HepG2 (cell line): ENCODE results near the gene CKLF. TPM values are rescaled to one million over a fixed set of nuclear protein-coding genes. Genes with fewer than 3 reads are reported as not detected.
A peak's percentile ranks its signal among the peaks of the same experiment; 100 is the strongest.

ENCODE experiments used
- ATF7 ChIP-seq, 2 experiments: fragments of 450-650 bp in 1 of 2; sonication (generic) in 1 of 2; formaldehyde crosslinking in 1 of 2; IDR thresholded peaks; 2 replicates each; pipeline versions ENCODE4 v1.4.0 to v1.6.1; 2016 to 2020; ENCODE audit warnings: antibody characterized with exemption in 1 of 2, mild to moderate bottlenecking in 1 of 2, missing genetic modification reagents in 1 of 2
- CREB1 ChIP-seq, 2 experiments: fragments of 450-650 bp in 1 of 2; IDR thresholded peaks; 2 replicates each; pipeline ENCODE4 v1.6.1; 2016 to 2017; ENCODE audit warnings: control low read depth in 1 of 2, mild to moderate bottlenecking in 1 of 2, missing compliant biosample characterization in 1 of 2, missing genetic modification characterization in 1 of 2
- DBP ChIP-seq: sonication (generic); formaldehyde crosslinking; IDR thresholded peaks from 2 replicates; pipeline ENCODE4 v1.4.0; 2020; ENCODE audit warnings: missing genetic modification reagents; ENCODE audit errors: not compliant biosample characterization
- ESRRA ChIP-seq: sonication (generic); formaldehyde crosslinking; IDR thresholded peaks from 2 replicates; pipeline ENCODE4 v1.5.1; 2020; ENCODE audit warnings: mild to moderate bottlenecking, low read depth, missing genetic modification reagents
- HMGXB4 ChIP-seq, 2 experiments: sonication (generic) in 1 of 2; formaldehyde crosslinking in 1 of 2; IDR thresholded peaks; 2 replicates each; pipeline versions ENCODE4 v1.4.0 to v1.6.1; 2018 to 2020; ENCODE audit warnings: missing genetic modification reagents in 2 of 2, borderline replicate concordance in 1 of 2, low read depth in 1 of 2, mild to moderate bottlenecking in 1 of 2, missing biosample characterization in 1 of 2
- NFYB ChIP-seq: sonication (generic); formaldehyde crosslinking; IDR thresholded peaks from 2 replicates; pipeline ENCODE4 v1.4.0; 2020; ENCODE audit warnings: missing genetic modification reagents
- NFYC ChIP-seq: IDR thresholded peaks from 2 replicates; pipeline ENCODE4 v1.6.1; 2016; ENCODE audit warnings: missing genetic modification reagents, missing compliant biosample characterization
- PAF1 ChIP-seq: IDR thresholded peaks from 2 replicates; pipeline ENCODE4 v1.6.1; 2016; ENCODE audit warnings: missing genetic modification reagents, missing compliant biosample characterization
- RBFOX2 ChIP-seq: fragments of 200-400 bp; formaldehyde crosslinking; IDR thresholded peaks from 2 replicates; pipeline ENCODE4 v1.6.1; 2017; ENCODE audit warnings: low read depth, mild to moderate bottlenecking, low read length
- SP4 ChIP-seq: sonication (generic); formaldehyde crosslinking; IDR thresholded peaks from 2 replicates; pipeline ENCODE4 v1.8.1; 2023; ENCODE audit warnings: mild to moderate bottlenecking, missing genetic modification reagents
- SRSF1 ChIP-seq: fragments of 200-400 bp; formaldehyde crosslinking; optimal IDR thresholded peaks from 2 replicates; pipeline ENCODE3; 2017; ENCODE audit warnings: mild to moderate bottlenecking, low read depth, low read length, moderate library complexity
- TRIM22 ChIP-seq: fragments of 450-650 bp; IDR thresholded peaks from 2 replicates; pipeline ENCODE4 v1.6.1; 2017
- YEATS4 ChIP-seq: sonication (generic); formaldehyde crosslinking; IDR thresholded peaks from 2 replicates; pipeline ENCODE4 v1.4.0; 2020; ENCODE audit warnings: missing genetic modification reagents, borderline replicate concordance
- ZNF24 ChIP-seq: fragments of 450-650 bp; IDR thresholded peaks from 2 replicates; pipeline ENCODE4 v1.6.1; 2017; ENCODE audit warnings: antibody characterized with exemption, mild to moderate bottlenecking
- ZNF383 ChIP-seq: sonication (generic); formaldehyde crosslinking; IDR thresholded peaks from 2 replicates; pipeline ENCODE4 v1.4.0; 2020; ENCODE audit warnings: missing genetic modification reagents, mild to moderate bottlenecking, borderline replicate concordance
- ZNF597 ChIP-seq: sonication (generic); formaldehyde crosslinking; IDR thresholded peaks from 2 replicates; pipeline ENCODE4 v1.5.0; 2020; ENCODE audit warnings: missing genetic modification reagents
- polyA plus RNA-seq, 8 experiments: library from polyadenylated mRNA; depleted of rRNA in 3 of 8; stranded (reverse) in 7 of 8; unstranded in 1 of 8; fragments of >200 nt; fragmentation: Illumina TruSeq in 4 of 8; extraction: Trizol in 4 of 8; gene quantifications; 2 replicates each; pipeline versions ENCODE4 v1.2.1 to v1.2.3, GENCODE V29; 2011 to 2016; ENCODE audit warnings: low read depth in 4 of 8, missing spikeins in 1 of 8, mixed read lengths in 1 of 8; ENCODE audit not compliant: insufficient read depth in 1 of 8
- total RNA-seq, 5 experiments: library from RNA; depleted of rRNA; stranded (reverse); fragments of >200 nt; fragmentation: Illumina TruSeq; extraction: Trizol; gene quantifications; 2 replicates each; pipeline ENCODE4 v1.2.3, GENCODE V29; 2016; ENCODE audit warnings: low read depth in 1 of 5
- TF ChIP-seq, protein P1 (sequence below): sonication (generic); formaldehyde crosslinking; IDR thresholded peaks from 2 replicates; pipeline ENCODE4 v1.5.0; 2020; ENCODE audit warnings: missing genetic modification reagents, mild to moderate bottlenecking, borderline replicate concordance
- TF ChIP-seq, protein P2 (sequence below): sonication (generic); formaldehyde crosslinking; IDR thresholded peaks from 2 replicates; pipeline ENCODE4 v1.5.1; 2020; ENCODE audit warnings: missing genetic modification reagents, mild to moderate bottlenecking, borderline replicate concordance

CKLF gene
- total and polyA plus RNA-seq, 2 of the 13 experiments (the other 11 are each of a cell fraction or from before 2014, with no cell fraction given): 120 to 167 TPM

DNA sequence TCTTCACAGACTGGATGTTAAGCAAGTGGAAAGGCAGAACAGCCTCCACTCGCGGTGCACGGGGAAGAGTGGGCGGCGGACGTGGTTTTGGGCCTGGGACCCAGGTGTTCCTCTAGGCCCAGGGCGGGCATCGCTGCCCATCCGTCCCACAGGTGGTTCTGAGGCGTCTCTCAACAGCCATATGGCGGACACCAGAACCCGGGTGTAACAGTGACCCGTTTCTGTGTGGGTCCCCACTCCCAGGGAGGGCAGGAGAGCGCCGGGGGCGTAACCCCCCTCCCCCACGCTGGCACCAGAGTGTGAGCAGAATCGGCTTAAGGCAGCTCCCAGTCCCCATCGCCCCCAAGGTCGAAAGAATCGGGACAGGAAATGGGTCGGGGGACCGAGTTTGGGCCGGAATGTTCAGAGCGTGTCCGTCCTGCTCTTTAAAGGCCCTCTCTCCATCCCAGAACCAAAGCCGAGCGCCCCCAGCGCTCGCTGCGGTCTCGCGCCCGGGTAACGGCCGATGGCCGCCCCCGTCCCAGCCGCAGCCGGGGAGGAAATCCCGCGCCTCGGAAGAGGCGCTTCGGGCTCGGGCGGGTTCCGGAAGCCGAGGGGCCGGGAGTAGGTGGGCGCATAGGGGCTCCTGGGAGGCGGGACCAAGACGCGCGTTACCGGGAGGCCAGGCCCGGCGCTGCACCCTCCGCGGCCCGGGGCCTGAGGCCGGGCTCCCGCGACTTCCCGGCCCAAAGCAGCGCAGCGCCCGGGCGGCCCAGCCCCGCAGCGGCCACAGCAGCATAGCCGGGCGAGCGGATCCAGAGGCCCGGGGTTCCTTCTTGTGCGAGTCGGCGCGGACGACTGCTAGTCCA is 2.9 kb upstream of the CKLF start, which contains the start of gene TK2 (continued):
- TF ChIP-seq TRIM22 (no peak), ZNF597 (CRISPR knock-in tag) (no peak), PAF1 (CRISPR knock-in tag) (no peak), HMGXB4 (CRISPR knock-in tag; IDR thresholded peaks at IDR 0.05; ENCODE audit: borderline replicate concordance in 1 of 2, low read depth in 1 of 2) (peak; percentile 87 to 95), YEATS4 (CRISPR knock-in tag) (peak; percentile 93), ESRRA (CRISPR knock-in tag) (peak; percentile 21; the same call in 1 of the 2 replicates), CREB1 (IDR thresholded peaks at IDR 0.05) (no peak), CREB1 (CRISPR knock-in tag; IDR thresholded peaks at IDR 0.05) (no peak), ZNF24 (no peak), ZNF383 (peak; percentile 57; the same call in 1 of the 2 replicates), NFYC (CRISPR knock-in tag) (no peak), ATF7 (IDR thresholded peaks at IDR 0.05) (no peak), ATF7 (CRISPR knock-in tag; IDR thresholded peaks at IDR 0.05) (0 out of 2 replicates have a peak, but pooled peaks have one; percentile 20), SRSF1 (peak; percentile 88), DBP (no peak), NFYB (no peak), RBFOX2 (peak; percentile 99), SP4 (CRISPR knock-in tag) (peak; percentile 63)
- TF ChIP-seq, protein P1, sequence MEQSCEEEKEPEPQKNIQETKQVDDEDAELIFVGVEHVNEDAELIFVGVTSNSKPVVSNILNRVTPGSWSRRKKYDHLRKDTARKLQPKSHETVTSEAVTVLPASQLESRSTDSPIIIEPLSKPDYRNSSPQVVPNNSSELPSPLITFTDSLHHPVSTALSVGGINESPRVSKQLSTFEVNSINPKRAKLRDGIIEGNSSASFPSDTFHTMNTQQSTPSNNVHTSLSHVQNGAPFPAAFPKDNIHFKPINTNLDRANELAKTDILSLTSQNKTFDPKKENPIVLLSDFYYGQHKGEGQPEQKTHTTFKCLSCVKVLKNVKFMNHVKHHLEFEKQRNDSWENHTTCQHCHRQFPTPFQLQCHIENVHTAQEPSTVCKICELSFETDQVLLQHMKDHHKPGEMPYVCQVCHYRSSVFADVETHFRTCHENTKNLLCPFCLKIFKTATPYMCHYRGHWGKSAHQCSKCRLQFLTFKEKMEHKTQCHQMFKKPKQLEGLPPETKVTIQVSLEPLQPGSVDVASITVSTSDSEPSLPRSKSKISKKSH: 0 out of 2 replicates have a peak, but pooled peaks have one; percentile 11
- TF ChIP-seq, protein P2, sequence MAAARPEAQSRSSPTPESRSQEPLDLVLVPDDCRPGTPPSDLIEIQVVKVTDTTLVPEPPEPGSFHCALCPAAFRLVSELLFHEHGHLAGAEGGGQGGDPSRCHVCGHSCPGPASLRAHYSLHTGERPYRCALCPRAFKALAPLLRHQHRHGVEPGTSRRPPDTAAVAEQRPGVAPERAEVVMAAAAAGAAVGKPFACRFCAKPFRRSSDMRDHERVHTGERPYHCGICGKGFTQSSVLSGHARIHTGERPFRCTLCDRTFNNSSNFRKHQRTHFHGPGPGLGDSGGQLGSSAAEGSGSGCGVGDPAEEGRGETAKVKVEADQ (CRISPR knock-in tag): no peak
